HepG2 (cell line): ENCODE data around the gene TIMM44. TPM values are rescaled to one million over a fixed set of nuclear protein-coding genes. Genes with fewer than 3 reads are reported as not detected.
A peak's percentile ranks its signal among the peaks of the same experiment; 100 is the strongest.

Experiments used
- EP300 ChIP-seq, 3 experiments: sonication (generic) in 1 of 3; formaldehyde crosslinking in 1 of 3; IDR thresholded peaks; 2 replicates each; pipeline versions ENCODE4 v1.5.1 to v1.6.1; 2011 to 2020; ENCODE audit warnings: low read depth in 2 of 3, low read length in 2 of 3, borderline replicate concordance in 1 of 3, improper control_type of control experiment in 1 of 3, mild to moderate bottlenecking in 1 of 3, missing genetic modification reagents in 1 of 3, moderate library complexity in 1 of 3
- FOSL1 ChIP-seq: sonication (generic); formaldehyde crosslinking; IDR thresholded peaks from 2 replicates; pipeline ENCODE4 v1.9.0; 2021; ENCODE audit warnings: missing genetic modification reagents, borderline replicate concordance
- HDAC2 ChIP-seq: sonication (generic); formaldehyde crosslinking; IDR thresholded peaks from 2 replicates; pipeline ENCODE4 v1.4.0; 2020; ENCODE audit warnings: missing genetic modification reagents
- MLLT10 ChIP-seq: sonication (generic); formaldehyde crosslinking; IDR thresholded peaks from 2 replicates; pipeline ENCODE4 v1.4.0; 2020; ENCODE audit warnings: missing genetic modification reagents
- MXI1 ChIP-seq: IDR thresholded peaks from 3 replicates; pipeline ENCODE4 v1.6.1; 2012; ENCODE audit warnings: low read depth, low read length, inconsistent platforms, borderline replicate concordance
- REST ChIP-seq, 2 experiments: IDR thresholded peaks; 2 replicates each; pipeline ENCODE4 v1.6.1; 2011 to 2012; ENCODE audit warnings: low read length in 2 of 2, borderline replicate concordance in 1 of 2, low read depth in 1 of 2, mild to moderate bottlenecking in 1 of 2, moderate library complexity in 1 of 2
- THAP11 ChIP-seq: IDR thresholded peaks from 2 replicates; pipeline ENCODE4 v1.6.1; 2016; ENCODE audit warnings: missing biosample characterization, missing genetic modification reagents
- YEATS4 ChIP-seq: sonication (generic); formaldehyde crosslinking; IDR thresholded peaks from 2 replicates; pipeline ENCODE4 v1.4.0; 2020; ENCODE audit warnings: missing genetic modification reagents, borderline replicate concordance
- ZNF143 ChIP-seq: sonication (generic); formaldehyde crosslinking; IDR thresholded peaks from 2 replicates; pipeline ENCODE4 v1.4.0; 2020; ENCODE audit warnings: missing genetic modification reagents
- ZNF276 ChIP-seq: sonication (generic); formaldehyde crosslinking; IDR thresholded peaks from 2 replicates; pipeline ENCODE4 v1.4.0; 2020; ENCODE audit warnings: mild to moderate bottlenecking, low read depth, missing genetic modification reagents
- ZNF407 ChIP-seq: sonication (generic); formaldehyde crosslinking; IDR thresholded peaks from one replicate; pipeline ENCODE4 v1.5.1; 2020; ENCODE audit warnings: mild to moderate bottlenecking, missing genetic modification reagents; ENCODE audit errors: not compliant biosample characterization
- ZNF563 ChIP-seq: sonication (generic); formaldehyde crosslinking; IDR thresholded peaks from 2 replicates; pipeline ENCODE4 v1.8.0; 2022; ENCODE audit warnings: mild to moderate bottlenecking, moderate library complexity, missing genetic modification reagents
- polyA plus RNA-seq, 8 experiments: library from polyadenylated mRNA; depleted of rRNA in 3 of 8; stranded (reverse) in 7 of 8; unstranded in 1 of 8; fragments of >200 nt; fragmentation: Illumina TruSeq in 4 of 8; extraction: Trizol in 4 of 8; gene quantifications; 2 replicates each; pipeline versions ENCODE4 v1.2.1 to v1.2.3, GENCODE V29; 2011 to 2016; ENCODE audit warnings: low read depth in 4 of 8, missing spikeins in 1 of 8, mixed read lengths in 1 of 8; ENCODE audit not compliant: insufficient read depth in 1 of 8
- total RNA-seq, 5 experiments: library from RNA; depleted of rRNA; stranded (reverse); fragments of >200 nt; fragmentation: Illumina TruSeq; extraction: Trizol; gene quantifications; 2 replicates each; pipeline ENCODE4 v1.2.3, GENCODE V29; 2016; ENCODE audit warnings: low read depth in 1 of 5

The TIMM44 gene
- total and polyA plus RNA-seq, 2 of the 13 experiments (the other 11 are each of a cell fraction or from before 2014, with no cell fraction given), result 42.9 to 72.6 TPM

- TF ChIP-seq ZNF407 (CRISPR knock-in tag), result no peak
- no peak for TF ChIP-seq REST (IDR thresholded peaks at IDR 0.05; ENCODE audit: borderline replicate concordance in 1 of 2, low read depth in 1 of 2, low read length in 2 of 2)
- peak; percentile 70 for TF ChIP-seq YEATS4 (CRISPR knock-in tag)
- TF ChIP-seq ZNF563, result peak; percentile 65; the same call in 1 of the 2 replicates
- TF ChIP-seq MXI1, result no peak
- TF ChIP-seq THAP11 (CRISPR knock-in tag), result no peak
- no peak for TF ChIP-seq HDAC2 (CRISPR knock-in tag)
- TF ChIP-seq EP300 (IDR thresholded peaks at IDR 0.05; ENCODE audit: low read depth in 2 of 2, low read length in 2 of 2), result no peak
- no peak for TF ChIP-seq EP300 (CRISPR knock-in tag; IDR thresholded peaks at IDR 0.05; ENCODE audit: borderline replicate concordance)
- TF ChIP-seq ZNF143 (CRISPR knock-in tag), result no peak
- TF ChIP-seq FOSL1 (CRISPR knock-in tag), result no peak
- no peak for TF ChIP-seq MLLT10 (CRISPR knock-in tag)
- TF ChIP-seq ZNF276 (CRISPR knock-in tag), result no peak
These were observed 27.1 kb downstream of the TIMM44 start (continued) for GRCh38 chr19:7916103-7916954.
